GM23248 (cell line): ENCODE data around the gene PTCD2.

Source experiments
- EZH2 ChIP-seq: fragments of 200-600 bp; sonication (generic); IDR thresholded peaks from 2 replicates; pipeline ENCODE4 v1.6.1; 2018; ENCODE audit warnings: antibody characterized with exemption, mild to moderate bottlenecking; ENCODE audit not compliant: insufficient read depth, poor library complexity, severe bottlenecking
- EZH2phosphoT487 ChIP-seq: fragments of 200-600 bp; sonication (generic); IDR thresholded peaks from 2 replicates; pipeline ENCODE4 v1.6.1; 2018; ENCODE audit warnings: antibody characterized with exemption, moderate library complexity, mild to moderate bottlenecking, low read depth; ENCODE audit not compliant: insufficient read depth

GRCh38 chr5:72412283-72413055 lies 92.3 kb downstream of the PTCD2 start:
- no peak for TF ChIP-seq EZH2phosphoT487
- no peak for TF ChIP-seq EZH2
